Measurements from ENCODE around the gene DHX30.

DNA sequence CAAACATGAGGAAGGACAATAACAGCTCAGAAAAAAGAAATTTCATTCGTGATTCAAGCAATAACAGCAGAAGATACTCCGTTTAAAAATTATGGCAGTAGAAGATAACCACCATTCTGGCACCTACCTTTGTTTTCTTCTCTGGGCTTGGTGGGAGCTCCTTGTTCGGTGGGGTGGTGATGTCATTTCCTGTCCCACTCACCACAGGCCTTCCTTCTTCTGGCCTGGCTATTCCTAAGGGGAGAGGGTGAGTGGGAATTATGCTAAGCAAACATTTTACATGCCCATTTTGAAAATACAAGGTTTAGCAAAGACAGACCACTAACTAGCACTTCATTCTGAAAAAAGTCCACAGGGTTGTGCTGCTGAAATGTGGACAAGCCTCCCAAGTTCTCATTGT lies 74.4 kb downstream of the DHX30 start:
- TF ChIP-seq, protein P1, sequence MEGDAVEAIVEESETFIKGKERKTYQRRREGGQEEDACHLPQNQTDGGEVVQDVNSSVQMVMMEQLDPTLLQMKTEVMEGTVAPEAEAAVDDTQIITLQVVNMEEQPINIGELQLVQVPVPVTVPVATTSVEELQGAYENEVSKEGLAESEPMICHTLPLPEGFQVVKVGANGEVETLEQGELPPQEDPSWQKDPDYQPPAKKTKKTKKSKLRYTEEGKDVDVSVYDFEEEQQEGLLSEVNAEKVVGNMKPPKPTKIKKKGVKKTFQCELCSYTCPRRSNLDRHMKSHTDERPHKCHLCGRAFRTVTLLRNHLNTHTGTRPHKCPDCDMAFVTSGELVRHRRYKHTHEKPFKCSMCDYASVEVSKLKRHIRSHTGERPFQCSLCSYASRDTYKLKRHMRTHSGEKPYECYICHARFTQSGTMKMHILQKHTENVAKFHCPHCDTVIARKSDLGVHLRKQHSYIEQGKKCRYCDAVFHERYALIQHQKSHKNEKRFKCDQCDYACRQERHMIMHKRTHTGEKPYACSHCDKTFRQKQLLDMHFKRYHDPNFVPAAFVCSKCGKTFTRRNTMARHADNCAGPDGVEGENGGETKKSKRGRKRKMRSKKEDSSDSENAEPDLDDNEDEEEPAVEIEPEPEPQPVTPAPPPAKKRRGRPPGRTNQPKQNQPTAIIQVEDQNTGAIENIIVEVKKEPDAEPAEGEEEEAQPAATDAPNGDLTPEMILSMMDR (IDR thresholded peaks at IDR 0.05) = no peak
- no peak for TF ChIP-seq ZFX (IDR thresholded peaks at IDR 0.05; ENCODE audit: borderline replicate concordance)
